Stimulated activated effector memory CD8-positive, alpha-beta T cell treated with anti-CD3 and anti-CD28 coated beads, Interleukin-12 subunit alpha, Interleukin-12 subunit beta, amount 100 ng/mL, for 72 hours (primary cell): ENCODE data around the gene LHX1.

Experiments
- ATAC-seq: fragments of 150-1000 bp; cut with Tn5 transposase; 2 replicates; pipeline ENCODE4 v1.10.0; 2021
- DNase-seq, 2 donors: peaks; one replicate each; pipeline ENCODE4 v3.0.0; 2021 to 2022; ENCODE audit warnings: low spot score in 2 of 2
- H3K27ac Mint-ChIP-seq: one replicate; pipeline ENCODE4 v1.8.0; 2022; ENCODE audit warnings: mild to moderate bottlenecking, mixed read lengths
- H3K36me3 Mint-ChIP-seq: one replicate; pipeline ENCODE4 v1.8.0; 2022; ENCODE audit warnings: mild to moderate bottlenecking, mixed read lengths
- H3K4me1 Mint-ChIP-seq: one replicate; pipeline ENCODE4 v1.8.0; 2022; ENCODE audit warnings: mixed read lengths
- H3K4me3 Mint-ChIP-seq: one replicate; pipeline ENCODE4 v1.8.0; 2022; ENCODE audit warnings: mild to moderate bottlenecking, mixed read lengths
- H3K9me3 Mint-ChIP-seq: one replicate; pipeline ENCODE4 v1.8.0; 2022; ENCODE audit warnings: mixed read lengths

LHX1 gene

GRCh38 chr17:36932383-36932693 is 4.9 kb upstream of the LHX1 start:
- ATAC-seq (no peak), DNase-seq (no peak)
- H3K36me3 Mint-ChIP-seq, result peaks cover 12% of the 10 kb centered on the region
- peaks cover 54% of the 10 kb centered on the region for H3K4me1 Mint-ChIP-seq
- no peak overlapping the region for H3K27ac Mint-ChIP-seq
- H3K9me3 Mint-ChIP-seq, result no peaks in the 10 kb centered on the region
- peak overlapping the region; percentile 78 for H3K4me3 Mint-ChIP-seq

GRCh38 chr17:36932694-36933511 is 4.4 kb upstream of the LHX1 start:
- Mint-ChIP-seq H3K9me3 (no peaks in the 10 kb centered on the region), H3K36me3 (peaks cover 14% of the 10 kb centered on the region), H3K27ac (no peak overlapping the region), H3K4me3 (peak overlapping the region; percentile 78), H3K4me1 (peaks cover 59% of the 10 kb centered on the region)
- ATAC-seq (peak; percentile 29), DNase-seq (no peak)

GRCh38 chr17:36933512-36934143 is 3.6 kb upstream of the LHX1 start:
- H3K36me3 Mint-ChIP-seq, result peaks cover 18% of the 10 kb centered on the region
- DNase-seq (no peak), ATAC-seq (no peak)
- H3K9me3 Mint-ChIP-seq, result no peaks in the 10 kb centered on the region
- H3K27ac Mint-ChIP-seq, result no peak overlapping the region
- H3K4me1 Mint-ChIP-seq, result peaks cover 61% of the 10 kb centered on the region
- peak overlapping the region; percentile 78 for H3K4me3 Mint-ChIP-seq

- DNase-seq (no peak), ATAC-seq (no peak)
- Mint-ChIP-seq H3K27ac (no peak overlapping the region), H3K4me3 (peak overlapping the region; percentile 78), H3K4me1 (peaks cover 67% of the 10 kb centered on the region), H3K36me3 (peaks cover 18% of the 10 kb centered on the region), H3K9me3 (no peaks in the 10 kb centered on the region)
Observed at GRCh38 chr17:36934144-36934691, 3.1 kb upstream of the LHX1 start.

DNA sequence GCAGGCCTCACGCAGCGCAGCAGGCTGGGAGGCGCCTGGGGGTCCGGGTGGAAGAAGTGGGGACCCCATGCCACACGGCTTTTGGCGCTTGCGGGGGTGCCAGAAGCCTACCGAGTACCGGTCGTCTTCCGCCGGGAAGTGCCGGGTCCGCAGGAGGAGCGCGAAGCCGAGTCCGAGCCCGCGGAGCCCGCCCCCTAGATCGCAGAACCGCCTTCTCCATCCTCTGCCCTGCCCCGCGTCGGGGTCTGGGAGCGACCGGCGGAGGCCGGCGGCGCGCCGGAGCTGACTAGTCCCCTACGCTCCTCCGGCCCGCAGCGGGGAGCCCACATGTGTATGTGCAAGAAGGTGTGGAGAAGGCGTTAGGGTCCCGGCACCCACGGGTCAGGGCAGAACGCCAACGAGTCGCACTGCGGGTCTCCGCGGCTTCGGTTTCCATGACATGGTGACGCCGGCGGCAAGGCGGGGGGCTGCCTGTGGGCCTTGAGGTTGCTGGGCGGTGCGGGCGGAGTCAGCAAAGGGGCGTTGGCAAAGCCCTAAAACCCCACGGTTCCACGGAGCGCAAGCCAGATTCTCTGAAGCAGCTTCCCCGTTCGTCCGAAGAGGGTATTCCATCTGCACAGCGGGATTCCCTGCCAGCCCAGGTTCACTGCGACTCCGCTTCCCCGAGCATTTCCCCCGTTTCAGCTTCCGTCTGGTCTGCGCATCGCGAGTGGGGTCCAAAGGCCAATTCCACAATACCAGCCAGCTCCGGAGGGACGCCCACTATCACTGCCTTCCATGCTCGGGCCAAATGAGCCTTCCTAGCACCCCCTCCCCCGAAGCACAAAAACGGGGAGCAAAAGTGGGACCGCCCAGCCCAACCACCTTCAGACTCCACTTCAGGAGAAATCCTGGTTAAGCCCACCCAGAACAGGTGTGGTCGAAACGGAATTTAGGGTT is 2.3 kb upstream of the LHX1 start:
- peaks cover 22% of the 10 kb centered on the region for H3K36me3 Mint-ChIP-seq
- ATAC-seq, result no peak
- DNase-seq, result peak in 1 of 2 donors; percentile 68
- H3K4me3 Mint-ChIP-seq, result peak overlapping the region; percentile 78
- no peaks in the 10 kb centered on the region for H3K9me3 Mint-ChIP-seq
- H3K4me1 Mint-ChIP-seq, result peaks cover 73% of the 10 kb centered on the region
- no peak overlapping the region for H3K27ac Mint-ChIP-seq

DNA sequence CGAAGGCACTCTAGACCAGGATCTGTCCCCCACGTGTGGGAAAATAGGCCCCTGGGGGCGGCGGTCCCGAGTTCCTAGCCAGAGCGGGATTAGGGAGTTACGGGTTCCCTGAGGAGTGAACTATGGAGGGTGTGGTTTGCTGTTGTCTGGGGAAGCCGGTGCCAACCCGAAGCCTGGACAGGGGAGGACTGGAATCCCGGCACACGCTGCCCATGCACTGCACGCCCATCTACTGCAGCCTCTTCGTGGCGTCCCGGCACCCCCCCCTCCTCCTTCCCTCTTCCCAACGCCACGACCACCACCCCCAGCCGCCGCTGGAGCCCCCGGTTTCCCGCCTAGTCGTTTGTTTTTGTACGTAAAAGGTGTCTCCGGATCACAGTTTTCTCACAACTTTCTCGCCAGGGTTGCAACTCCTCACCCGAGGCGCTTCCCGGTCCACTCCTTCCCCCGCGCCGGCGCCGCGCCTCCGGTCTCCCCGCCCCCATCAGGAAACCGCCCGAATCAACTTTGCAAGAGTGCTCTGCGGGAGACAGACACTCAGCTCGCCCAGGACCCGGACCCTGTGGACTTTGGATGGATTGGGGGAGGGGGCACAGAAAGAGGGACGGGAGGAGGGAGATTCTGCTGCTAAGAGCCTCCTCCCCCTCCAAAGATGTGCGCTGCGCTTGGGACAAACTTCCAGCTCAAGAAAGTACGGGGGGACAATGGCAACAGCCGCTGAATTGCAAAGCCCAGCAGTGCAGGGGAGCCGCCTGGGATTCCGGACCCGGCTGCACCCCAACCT is 1.4 kb upstream of the LHX1 start:
- peaks cover 82% of the 10 kb centered on the region for H3K4me1 Mint-ChIP-seq
- no peak for DNase-seq
- no peak overlapping the region for H3K27ac Mint-ChIP-seq
- no peak for ATAC-seq
- H3K9me3 Mint-ChIP-seq, result no peaks in the 10 kb centered on the region
- H3K36me3 Mint-ChIP-seq, result peaks cover 24% of the 10 kb centered on the region
- peak overlapping the region; percentile 78 for H3K4me3 Mint-ChIP-seq

- DNase-seq, result no peak
- ATAC-seq, result no peak
- Mint-ChIP-seq H3K27ac (no peak overlapping the region), H3K4me3 (peak overlapping the region; percentile 78), H3K9me3 (no peaks in the 10 kb centered on the region), H3K36me3 (peaks cover 24% of the 10 kb centered on the region), H3K4me1 (peaks cover 88% of the 10 kb centered on the region)
Observed at GRCh38 chr17:36936455-36937000, 747 bp upstream of the LHX1 start.

- peaks cover 18% of the 10 kb centered on the region for H3K36me3 Mint-ChIP-seq
- H3K4me1 Mint-ChIP-seq, result peaks cover 76% of the 10 kb centered on the region
- H3K27ac Mint-ChIP-seq, result peak overlapping the region; percentile 50
- no peaks in the 10 kb centered on the region for H3K9me3 Mint-ChIP-seq
- ATAC-seq (peak; percentile 17), DNase-seq (no peak)
- peak overlapping the region; percentile 78 for H3K4me3 Mint-ChIP-seq
Observed at GRCh38 chr17:36937959-36938565, 787 bp downstream of the LHX1 start.

GRCh38 chr17:36938566-36939051 is 1.3 kb downstream of the LHX1 start:
- no peak for DNase-seq
- no peaks in the 10 kb centered on the region for H3K9me3 Mint-ChIP-seq
- no peak for ATAC-seq
- peak overlapping the region; percentile 78 for H3K4me3 Mint-ChIP-seq
- H3K4me1 Mint-ChIP-seq, result peaks cover 70% of the 10 kb centered on the region
- no peak overlapping the region for H3K27ac Mint-ChIP-seq
- peaks cover 18% of the 10 kb centered on the region for H3K36me3 Mint-ChIP-seq

DNA sequence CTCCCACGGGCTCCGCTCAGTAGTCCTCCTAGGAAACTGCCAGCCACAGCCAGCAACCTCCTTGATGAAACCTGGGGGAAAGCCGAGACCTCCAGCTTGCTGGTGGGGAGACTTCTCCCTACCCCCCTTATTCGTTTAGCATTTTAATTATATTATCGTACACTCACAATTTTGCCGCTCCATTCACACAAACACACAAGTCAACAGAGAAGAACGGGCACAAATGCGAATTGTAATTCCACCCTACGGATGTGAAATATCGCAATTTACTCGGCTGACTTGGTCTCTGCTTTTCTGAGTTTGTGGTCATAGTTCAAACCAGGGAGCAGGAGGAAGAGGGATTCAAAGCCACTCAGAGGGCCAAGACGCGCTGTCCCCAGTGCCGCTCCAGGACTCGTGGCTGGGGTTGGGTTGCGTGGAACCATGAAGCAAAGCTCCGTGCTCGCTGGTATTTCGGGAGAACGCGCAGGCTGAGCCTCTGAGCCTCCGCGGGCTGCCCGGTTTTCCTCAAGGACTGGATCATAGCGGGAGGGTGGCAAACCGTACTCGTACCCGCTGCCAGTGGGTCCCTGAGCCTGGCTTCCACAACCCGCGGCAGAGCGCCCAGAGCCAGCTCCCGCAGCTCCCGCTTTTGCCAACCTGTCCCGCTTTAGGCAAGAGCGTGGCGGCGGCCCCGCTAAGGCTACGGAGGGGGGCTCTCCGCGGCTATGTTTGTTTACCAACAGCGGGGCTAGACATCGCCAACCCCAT is 2.0 kb downstream of the LHX1 start:
- Mint-ChIP-seq H3K36me3 (peaks cover 18% of the 10 kb centered on the region), H3K27ac (no peak overlapping the region), H3K4me3 (peak overlapping the region; percentile 78), H3K4me1 (peaks cover 64% of the 10 kb centered on the region), H3K9me3 (no peaks in the 10 kb centered on the region)
- ATAC-seq (no peak), DNase-seq (no peak)

GRCh38 chr17:36939802-36940312 is 2.6 kb downstream of the LHX1 start:
- DNase-seq, result no peak
- Mint-ChIP-seq H3K27ac (no peak overlapping the region), H3K36me3 (peaks cover 18% of the 10 kb centered on the region), H3K9me3 (no peaks in the 10 kb centered on the region), H3K4me1 (peaks cover 62% of the 10 kb centered on the region), H3K4me3 (no peak overlapping the region)
- ATAC-seq, result no peak

GRCh38 chr17:36940313-36941264 is 3.3 kb downstream of the LHX1 start:
- ATAC-seq (no peak), DNase-seq (no peak)
- H3K9me3 Mint-ChIP-seq, result no peaks in the 10 kb centered on the region
- H3K4me3 Mint-ChIP-seq, result no peak overlapping the region
- H3K36me3 Mint-ChIP-seq, result peaks cover 12% of the 10 kb centered on the region
- no peak overlapping the region for H3K27ac Mint-ChIP-seq
- H3K4me1 Mint-ChIP-seq, result peaks cover 55% of the 10 kb centered on the region
